Endothelial cell of umbilical vein (primary cell): Measurements from ENCODE around the gene GALNT11. TPM values are rescaled to one million over a fixed set of nuclear protein-coding genes. Genes with fewer than 3 reads are reported as not detected.

ENCODE experiments used
- BruUV-seq: library from RNA; stranded (reverse); fragments of 400-500 nt; replicated peaks from 2 replicates; lab custom pipeline; 2021; lab: Mats Ljungman, UMichigan
- CTCF ChIA-PET: fragments of 300-600, 350-600 bp; sonication (Branson Sonifier 250); formaldehyde crosslinking; loops from one replicate; lab custom pipeline; 2021; ENCODE audit warnings: antibody characterized with exemption, inconsistent platforms; lab: Charles Lee
- POLR2A ChIA-PET: fragments of 300-600, 350-600 bp; sonication (Branson Sonifier 250); formaldehyde crosslinking; loops from one replicate; lab custom pipeline; 2021; ENCODE audit warnings: antibody characterized with exemption, inconsistent platforms; lab: Charles Lee
- DNase-seq: peaks from one replicate; pipeline ENCODE4 v3.0.0-alpha.2; 2011; ENCODE audit warnings: low read depth, low spot score
- FAIRE-seq: peaks from 2 replicates; lab custom pipeline; 2011; peaks lifted over from hg19 to GRCh38; lab: Jason Lieb, UNC
- H2AFZ ChIP-seq: 2 replicates; pipeline ENCODE4 v1.6.0; 2012; ENCODE audit warnings: low read depth, low read length, control low read depth, inconsistent platforms
- H3K27ac ChIP-seq: 2 replicates; pipeline ENCODE4 v1.5.1; 2011; ENCODE audit warnings: low read depth, mild to moderate bottlenecking, control low read depth, low read length, moderate library complexity; ENCODE audit not compliant: insufficient read depth
- H3K27me3 ChIP-seq, 2 experiments: 2 replicates each; pipeline versions ENCODE4 v1.6.0 to v1.6.1; 2011; ENCODE audit warnings: low read length in 2 of 2, mixed read lengths in 1 of 2; ENCODE audit not compliant: control insufficient read depth in 2 of 2, insufficient read depth in 2 of 2
- H3K36me3 ChIP-seq, 2 experiments: 2 replicates in 1 of 2; 3 replicates in 1 of 2; pipeline ENCODE4 v1.5.1; 2011; ENCODE audit warnings: low read length in 2 of 2, mild to moderate bottlenecking in 1 of 2, moderate library complexity in 1 of 2; ENCODE audit not compliant: control insufficient read depth in 2 of 2, insufficient read depth in 2 of 2; ENCODE audit errors: extremely low read depth in 1 of 2
- H3K4me1 ChIP-seq: 3 replicates; pipeline ENCODE4 v1.5.1; 2011; ENCODE audit warnings: mild to moderate bottlenecking, low read length; ENCODE audit not compliant: control insufficient read depth, insufficient read depth; ENCODE audit errors: extremely low read depth
- H3K4me2 ChIP-seq: 2 replicates; pipeline ENCODE4 v1.6.1; 2011; ENCODE audit warnings: low read length, control low read depth, mixed read lengths; ENCODE audit not compliant: insufficient read depth
- H3K4me3 ChIP-seq, 3 experiments: fragments of 200-600 bp in 1 of 3; sonication (generic), shearing (Covaris generic) in 1 of 3; replicated peaks in 1 of 3; 2 replicates each; pipeline ENCODE4 v1.5.1; 2011 to 2016; ENCODE audit warnings: control low read depth in 3 of 3, low read length in 3 of 3, mild to moderate bottlenecking in 2 of 3, inconsistent platforms in 1 of 3, low read depth in 1 of 3, moderate library complexity in 1 of 3; ENCODE audit not compliant: insufficient read depth in 1 of 3
- H3K79me2 ChIP-seq: 2 replicates; pipeline ENCODE4 v1.6.0; 2012; ENCODE audit warnings: low read length, inconsistent platforms; ENCODE audit not compliant: control insufficient read depth, insufficient read depth
- H3K9ac ChIP-seq: replicated peaks from 2 replicates; pipeline ENCODE3; 2011; ENCODE audit warnings: low read length, control low read depth; ENCODE audit not compliant: insufficient read depth; ENCODE audit errors: extremely low read depth
- H3K9me1 ChIP-seq: replicated peaks from 3 replicates; pipeline ENCODE4 v1.6.0; 2011; ENCODE audit warnings: mild to moderate bottlenecking, low read length; ENCODE audit not compliant: control insufficient read depth, insufficient read depth; ENCODE audit errors: extremely low read depth
- H3K9me3 ChIP-seq: replicated peaks from 2 replicates; pipeline ENCODE4 v1.5.1; 2012; ENCODE audit warnings: low read length, inconsistent platforms; ENCODE audit not compliant: control insufficient read depth, insufficient read depth
- H4K20me1 ChIP-seq: replicated peaks from 2 replicates; pipeline ENCODE3; 2011; ENCODE audit warnings: mild to moderate bottlenecking, low read length; ENCODE audit not compliant: control insufficient read depth, insufficient read depth; ENCODE audit errors: extremely low read depth
- EZH2 ChIP-seq: IDR thresholded peaks from 2 replicates; pipeline ENCODE4 v1.6.1; 2012; ENCODE audit warnings: borderline replicate concordance, low read depth, mild to moderate bottlenecking, moderate library complexity, low read length, inconsistent platforms; ENCODE audit not compliant: severe bottlenecking
- FOS ChIP-seq: IDR thresholded peaks from 2 replicates; pipeline ENCODE4 v1.6.1; 2011; ENCODE audit warnings: mild to moderate bottlenecking, low read length, moderate library complexity, borderline replicate concordance; ENCODE audit not compliant: insufficient read depth
- GATA2 ChIP-seq: IDR thresholded peaks from 2 replicates; pipeline ENCODE4 v1.7.0; 2011; ENCODE audit warnings: low read depth, mild to moderate bottlenecking, moderate library complexity, mixed read lengths, low read length; ENCODE audit not compliant: insufficient read length, insufficient read depth
- JUN ChIP-seq: IDR thresholded peaks from 2 replicates; pipeline ENCODE4 v1.6.1; 2011; ENCODE audit warnings: borderline replicate concordance, low read depth; ENCODE audit not compliant: insufficient read length, insufficient read depth
- MAX ChIP-seq: IDR thresholded peaks from 2 replicates; pipeline ENCODE4 v1.6.1; 2011; ENCODE audit not compliant: insufficient read depth, insufficient read length
- MYC ChIP-seq: IDR thresholded peaks from one replicate; pipeline ENCODE4 v1.6.1; 2011; ENCODE audit warnings: mild to moderate bottlenecking, low read depth, low read length
- POLR2A ChIP-seq: IDR thresholded peaks from 2 replicates; pipeline ENCODE4 v1.6.1; 2012; ENCODE audit warnings: low read depth, mild to moderate bottlenecking, control low read depth, low read length
- POLR2AphosphoS5 ChIP-seq: IDR thresholded peaks from 2 replicates; pipeline ENCODE4 v1.6.1; 2012; ENCODE audit warnings: low read depth, mild to moderate bottlenecking, control low read depth, low read length, moderate library complexity; ENCODE audit not compliant: insufficient read depth
- dilution Hi-C: fragments of 300-500 bp; cut with MboI; formaldehyde crosslinking; loops from one replicate; pipeline ENCODE4 v1.15.0; 2019; ENCODE audit warnings: low sequenced_read_pairs; ENCODE audit not compliant: extremely low pct_ligation_motif_present
- intact Hi-C: fragments of 100-400 bp; cut with micrococcal nuclease; formaldehyde crosslinking; loops from one replicate; pipeline ENCODE4 v1.10.0; 2022
- polyA plus RNA-seq, 4 experiments: library from polyadenylated mRNA; depleted of rRNA in 3 of 4; stranded (reverse) in 3 of 4; unstranded in 1 of 4; fragments of >200 nt; gene quantifications; 2 replicates each; pipeline versions ENCODE4 v1.2.1 to v1.2.3, GENCODE V29; 2011 to 2012; ENCODE audit warnings: missing spikeins in 1 of 4
- total RNA-seq: library from RNA; stranded (reverse); gene quantifications from 2 replicates; pipeline ENCODE4 v1.2.3, GENCODE V29; 2021
- TF ChIP-seq, protein P1 (sequence below), 2 donors: IDR thresholded peaks; 1 replicate in 1 of 2; 2 replicates in 1 of 2; pipeline ENCODE4 v1.5.1; 2011; ENCODE audit warnings: low read length in 2 of 2, mild to moderate bottlenecking in 2 of 2, moderate library complexity in 2 of 2, control low read depth in 1 of 2, inconsistent platforms in 1 of 2, low read depth in 1 of 2; ENCODE audit not compliant: insufficient read depth in 1 of 2; ENCODE audit errors: extremely low read depth in 1 of 2

The GALNT11 gene
- total and polyA plus RNA-seq, 2 donors (not counting 3 experiments of a cell fraction or from before 2014, with no cell fraction given): 27.7 to 36.5 TPM

DNA sequence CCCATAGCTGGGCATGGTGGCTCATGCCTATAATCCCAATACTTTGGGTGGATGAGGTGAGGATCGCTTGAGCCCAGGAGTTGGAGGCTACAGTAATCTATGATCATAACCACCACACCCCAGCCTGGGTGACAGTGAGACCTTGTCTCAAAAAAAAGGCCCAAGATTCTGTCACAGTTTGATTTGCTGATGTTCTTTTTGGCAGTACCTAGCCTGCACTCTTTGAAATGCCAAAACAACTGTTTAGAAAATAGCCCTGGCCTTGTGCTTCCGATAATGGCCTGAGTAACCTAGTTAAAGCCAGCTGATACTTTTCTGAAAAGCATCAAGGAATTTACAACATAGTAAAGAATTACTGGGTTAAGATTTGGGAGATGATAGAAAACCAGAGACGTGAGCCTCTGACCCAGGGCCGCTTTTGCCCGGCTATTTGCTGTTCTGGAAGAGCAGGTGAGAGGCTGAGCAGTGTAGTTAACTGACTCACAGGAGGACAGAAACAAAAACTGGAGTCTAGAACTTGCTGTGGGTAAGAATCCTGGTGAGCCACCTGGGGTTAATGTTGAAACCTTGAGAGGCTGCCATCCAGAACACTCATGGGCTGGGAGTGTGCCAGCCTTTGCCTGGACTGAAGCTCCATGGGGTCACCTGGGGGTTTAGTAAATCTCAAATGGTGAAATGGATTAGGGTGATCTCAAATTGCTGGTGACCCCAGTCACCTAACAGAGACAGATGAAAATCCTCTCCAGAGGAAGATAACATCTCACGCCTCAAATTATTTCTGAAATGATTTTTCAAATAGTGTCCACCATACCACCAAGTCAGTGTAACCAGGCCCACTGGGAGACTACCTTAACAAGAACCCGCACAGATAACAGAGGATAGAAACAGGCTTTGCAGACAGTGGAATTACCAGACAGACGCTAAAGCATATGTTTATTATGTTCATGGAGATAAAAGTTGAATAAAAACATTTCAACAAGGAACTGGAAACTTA, 51.8 kb downstream of the GALNT11 start:
- Histone ChIP-seq H4K20me1 (no peaks in the 10 kb centered on the region), H3K9me3 (no peaks in the 10 kb centered on the region), H3K27ac (no peak overlapping the region), H3K36me3 (no peaks in the 10 kb centered on the region), H3K9me1 (no peaks in the 10 kb centered on the region), H3K9ac (no peak overlapping the region), H3K4me1 (no peaks in the 10 kb centered on the region), H3K4me2 (no peak overlapping the region), H3K79me2 (peaks cover 2% of the 10 kb centered on the region), H3K27me3 (no peaks in the 10 kb centered on the region), H2AFZ (no peak overlapping the region), H3K4me3 (no peak overlapping the region)
- intact Hi-C loops: no loop called here
- BruUV-seq: no TSS peak
- CTCF ChIA-PET: interaction anchor here (0.9 to 1.4 kb wide), 4 partner anchors 12 to 69 kb away, joined by 3 to 5 read pairs (median 4); no protein-coding TSS in a partner anchor
- dilution Hi-C loops: no loop called here
- TF ChIP-seq MYC (no peak), GATA2 (no peak), JUN (no peak), POLR2AphosphoS5 (no peak)
- FAIRE-seq: no peak
- DNase-seq: no peak
- POLR2A ChIA-PET: no interaction called here

GRCh38 chr7:152078025-152078424, 52.6 kb downstream of the GALNT11 start:
- H3K9me1 ChIP-seq: no peaks in the 10 kb centered on the region
- intact Hi-C loops: no loop called here

More at GRCh38 chr7:152078025-152078424, 52.6 kb downstream of the GALNT11 start:
- no peak for TF ChIP-seq POLR2A
- TF ChIP-seq JUN: no peak
- no peak for TF ChIP-seq GATA2
- no peak for TF ChIP-seq MAX
- TF ChIP-seq MYC: no peak
- TF ChIP-seq, protein P1, sequence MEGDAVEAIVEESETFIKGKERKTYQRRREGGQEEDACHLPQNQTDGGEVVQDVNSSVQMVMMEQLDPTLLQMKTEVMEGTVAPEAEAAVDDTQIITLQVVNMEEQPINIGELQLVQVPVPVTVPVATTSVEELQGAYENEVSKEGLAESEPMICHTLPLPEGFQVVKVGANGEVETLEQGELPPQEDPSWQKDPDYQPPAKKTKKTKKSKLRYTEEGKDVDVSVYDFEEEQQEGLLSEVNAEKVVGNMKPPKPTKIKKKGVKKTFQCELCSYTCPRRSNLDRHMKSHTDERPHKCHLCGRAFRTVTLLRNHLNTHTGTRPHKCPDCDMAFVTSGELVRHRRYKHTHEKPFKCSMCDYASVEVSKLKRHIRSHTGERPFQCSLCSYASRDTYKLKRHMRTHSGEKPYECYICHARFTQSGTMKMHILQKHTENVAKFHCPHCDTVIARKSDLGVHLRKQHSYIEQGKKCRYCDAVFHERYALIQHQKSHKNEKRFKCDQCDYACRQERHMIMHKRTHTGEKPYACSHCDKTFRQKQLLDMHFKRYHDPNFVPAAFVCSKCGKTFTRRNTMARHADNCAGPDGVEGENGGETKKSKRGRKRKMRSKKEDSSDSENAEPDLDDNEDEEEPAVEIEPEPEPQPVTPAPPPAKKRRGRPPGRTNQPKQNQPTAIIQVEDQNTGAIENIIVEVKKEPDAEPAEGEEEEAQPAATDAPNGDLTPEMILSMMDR (IDR thresholded peaks at IDR 0.05; ENCODE audit: extremely low read depth in 1 of 2, insufficient read depth in 1 of 2, low read depth in 1 of 2, low read length in 2 of 2): no peak
- no peak for TF ChIP-seq POLR2AphosphoS5
- no peak for TF ChIP-seq EZH2
- no peak for TF ChIP-seq FOS
- H3K9me3 ChIP-seq: no peaks in the 10 kb centered on the region
- FAIRE-seq (no peak), DNase-seq (no peak)
- dilution Hi-C loops: no loop called here
- H3K4me2 ChIP-seq: no peak overlapping the region
- no peak overlapping the region for H3K4me3 ChIP-seq
- no peaks in the 10 kb centered on the region for H3K4me1 ChIP-seq
- H4K20me1 ChIP-seq: no peaks in the 10 kb centered on the region
- no TSS peak for BruUV-seq
- CTCF ChIA-PET: no interaction called here
- no peaks in the 10 kb centered on the region for H3K36me3 ChIP-seq
- no peaks in the 10 kb centered on the region for H3K27me3 ChIP-seq
- no peak overlapping the region for H3K9ac ChIP-seq
- no peak overlapping the region for H3K27ac ChIP-seq
- H3K79me2 ChIP-seq: peaks cover 2% of the 10 kb centered on the region
- POLR2A ChIA-PET: no interaction called here
- no peak overlapping the region for H2AFZ ChIP-seq
